GOT3 (cell line): ENCODE results near the gene FRMD6.
"Not testable (repeated sequence)": the region's sequence is repeated elsewhere in the genome, so short reads cannot be mapped to it uniquely, and the experiment has no call there.

Experiments used
- DNase-seq: peaks from one replicate; lab custom pipeline; 2025; ENCODE audit warnings: mixed read lengths; lab: John Stamatoyannopoulos, UW

Gene FRMD6

GRCh38 chr14:51630987-51631386, 20.7 kb upstream of the FRMD6 start:
- no peak for DNase-seq

- not testable (repeated sequence) for DNase-seq
These were observed 18.4 kb upstream of the FRMD6 start for GRCh38 chr14:51633298-51633697.

DNA sequence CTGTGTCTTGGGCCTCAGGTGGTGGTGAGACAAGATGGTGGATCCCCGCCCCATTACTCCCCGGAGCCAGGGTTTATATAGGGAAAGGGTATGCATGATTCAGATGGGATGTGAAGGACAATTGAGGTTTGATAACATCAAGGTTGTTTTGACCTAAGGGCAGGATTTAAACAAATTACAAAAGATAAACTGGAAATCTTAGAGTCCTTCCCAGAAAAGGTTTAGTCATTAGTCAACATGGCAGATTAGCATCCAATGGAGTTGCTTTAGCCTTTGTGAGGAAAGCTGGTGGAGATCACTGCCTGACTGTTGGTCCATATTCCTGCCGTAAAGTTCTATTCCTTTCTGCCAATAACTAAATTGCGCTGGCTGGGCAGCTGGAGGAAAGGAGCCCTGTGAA, 15.6 kb upstream of the FRMD6 start:
- no peak for DNase-seq

DNA sequence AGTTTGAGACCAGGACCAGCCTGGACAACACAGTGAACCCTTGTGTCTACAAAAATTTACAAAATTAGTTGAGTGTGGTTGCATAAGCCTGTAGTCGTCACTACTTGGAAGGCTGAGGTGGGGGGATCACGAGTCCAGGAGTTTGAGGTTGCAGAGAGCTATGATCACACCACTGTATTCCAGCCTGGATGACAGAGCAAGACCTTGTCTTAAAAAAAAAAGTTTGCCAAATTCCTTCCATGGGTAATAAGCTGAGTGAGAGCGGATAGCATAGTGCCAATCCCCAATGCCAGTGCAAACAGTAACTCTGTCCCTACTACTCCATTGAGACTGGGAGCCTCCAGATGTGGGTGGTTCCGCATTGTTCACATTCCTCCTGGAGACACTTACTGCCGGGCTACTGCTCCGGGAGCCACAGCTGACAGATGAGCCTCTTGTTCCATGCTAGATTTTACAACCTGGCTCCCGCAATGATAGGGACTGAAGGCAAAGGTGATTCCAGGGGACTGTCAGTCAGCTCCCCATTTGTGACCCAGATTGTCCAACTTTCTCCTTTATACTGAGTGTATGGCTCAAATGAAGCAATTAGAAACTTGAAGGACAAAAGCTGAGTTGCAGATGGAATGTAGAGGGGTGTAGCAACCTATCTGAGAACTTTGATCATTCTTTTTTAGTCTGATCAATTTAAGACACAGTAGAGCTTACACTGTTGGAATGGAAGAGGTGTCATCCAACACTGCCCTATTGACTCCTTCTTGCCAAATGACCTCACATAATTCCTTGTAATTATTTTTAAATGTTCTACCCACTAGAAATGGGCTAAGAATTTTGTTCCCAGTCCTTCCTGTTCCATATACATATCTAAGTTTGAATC, 13.4 kb upstream of the FRMD6 start:
- DNase-seq, result no peak

DNA sequence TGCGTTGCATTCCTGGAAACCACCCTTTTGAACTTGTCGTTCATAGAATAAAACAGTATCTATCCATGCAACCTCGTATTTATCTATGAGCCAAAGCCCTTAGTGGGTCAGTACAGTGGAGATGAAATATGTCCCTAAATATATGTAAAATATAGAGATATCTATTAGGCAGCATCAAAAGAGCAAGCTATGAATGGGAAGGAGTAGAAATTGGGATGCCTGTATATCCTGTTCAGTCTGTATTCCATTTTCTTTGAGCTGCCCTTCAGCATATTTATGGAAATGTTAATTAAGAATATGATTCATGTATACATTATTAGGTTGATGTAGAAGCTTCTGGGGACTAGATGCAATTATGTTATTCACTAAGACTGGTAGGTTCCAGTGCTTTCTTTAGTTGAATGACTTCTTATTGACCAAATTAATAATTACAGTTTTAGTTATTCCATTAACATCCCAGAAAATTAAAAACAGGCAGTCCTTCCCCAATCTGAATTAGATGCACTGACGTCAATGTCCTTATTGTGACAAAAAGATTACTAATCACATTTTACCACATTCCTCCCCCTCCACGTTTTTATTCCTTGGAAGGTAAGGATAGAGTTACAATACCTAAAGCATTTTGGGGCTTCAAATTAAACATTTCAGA, 11.9 kb upstream of the FRMD6 start:
- no peak for DNase-seq

GRCh38 chr14:51643140-51643539, 8.6 kb upstream of the FRMD6 start:
- no peak for DNase-seq

DNA sequence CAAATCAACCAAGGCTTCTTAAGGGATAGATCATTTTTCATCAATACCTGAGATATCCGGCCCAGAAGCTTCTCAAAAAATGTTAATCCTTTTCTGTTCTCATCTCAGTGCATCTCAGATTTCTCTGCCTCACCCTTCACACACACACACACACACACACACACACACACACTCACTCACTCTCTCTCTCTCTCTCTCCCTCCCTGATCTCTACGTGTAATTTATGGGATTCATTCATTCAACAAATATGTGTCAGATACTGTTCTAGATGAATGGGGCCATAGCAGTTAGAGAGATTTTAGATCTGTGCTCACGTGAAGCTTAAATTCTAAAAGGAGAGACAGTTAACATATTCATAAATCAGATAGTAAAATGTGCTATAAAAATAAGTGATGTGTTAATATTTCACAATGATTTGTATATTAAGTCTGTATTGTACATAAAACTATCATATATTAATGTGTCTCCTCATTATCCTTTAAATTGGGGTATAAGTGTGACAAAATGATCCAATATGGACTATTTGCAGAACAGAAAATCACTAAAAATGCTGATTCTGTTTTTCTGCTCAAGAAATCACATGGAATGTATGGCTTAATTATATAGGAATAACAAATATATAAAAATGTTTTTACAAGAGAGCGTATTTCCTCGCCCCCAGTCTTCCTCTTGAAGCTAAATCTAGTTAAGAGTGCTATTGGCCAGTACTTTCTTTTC, 7.3 kb upstream of the FRMD6 start:
- no peak for DNase-seq

DNA sequence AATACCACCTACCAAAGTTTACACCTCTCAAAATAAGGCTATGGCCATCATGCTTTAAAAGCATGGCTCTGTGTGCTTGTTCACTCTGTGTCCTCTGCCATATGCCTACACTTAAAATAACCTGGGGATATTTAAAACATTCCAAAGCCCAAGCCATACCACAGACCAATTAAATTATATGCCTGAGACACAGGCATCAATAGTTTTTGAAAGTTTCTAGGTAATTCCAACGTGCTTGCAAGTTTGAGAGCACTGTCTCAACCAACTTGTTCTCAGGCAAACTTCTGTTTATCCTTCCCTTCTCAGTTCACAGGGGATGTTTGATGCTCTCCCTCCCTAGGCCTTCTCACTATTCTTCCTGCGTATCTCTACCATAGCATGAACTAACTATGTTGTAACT, 3.4 kb upstream of the FRMD6 start:
- DNase-seq, result no peak

- no peak for DNase-seq
These were observed 858 bp upstream of the FRMD6 start for GRCh38 chr14:51650716-51651387.

DNA sequence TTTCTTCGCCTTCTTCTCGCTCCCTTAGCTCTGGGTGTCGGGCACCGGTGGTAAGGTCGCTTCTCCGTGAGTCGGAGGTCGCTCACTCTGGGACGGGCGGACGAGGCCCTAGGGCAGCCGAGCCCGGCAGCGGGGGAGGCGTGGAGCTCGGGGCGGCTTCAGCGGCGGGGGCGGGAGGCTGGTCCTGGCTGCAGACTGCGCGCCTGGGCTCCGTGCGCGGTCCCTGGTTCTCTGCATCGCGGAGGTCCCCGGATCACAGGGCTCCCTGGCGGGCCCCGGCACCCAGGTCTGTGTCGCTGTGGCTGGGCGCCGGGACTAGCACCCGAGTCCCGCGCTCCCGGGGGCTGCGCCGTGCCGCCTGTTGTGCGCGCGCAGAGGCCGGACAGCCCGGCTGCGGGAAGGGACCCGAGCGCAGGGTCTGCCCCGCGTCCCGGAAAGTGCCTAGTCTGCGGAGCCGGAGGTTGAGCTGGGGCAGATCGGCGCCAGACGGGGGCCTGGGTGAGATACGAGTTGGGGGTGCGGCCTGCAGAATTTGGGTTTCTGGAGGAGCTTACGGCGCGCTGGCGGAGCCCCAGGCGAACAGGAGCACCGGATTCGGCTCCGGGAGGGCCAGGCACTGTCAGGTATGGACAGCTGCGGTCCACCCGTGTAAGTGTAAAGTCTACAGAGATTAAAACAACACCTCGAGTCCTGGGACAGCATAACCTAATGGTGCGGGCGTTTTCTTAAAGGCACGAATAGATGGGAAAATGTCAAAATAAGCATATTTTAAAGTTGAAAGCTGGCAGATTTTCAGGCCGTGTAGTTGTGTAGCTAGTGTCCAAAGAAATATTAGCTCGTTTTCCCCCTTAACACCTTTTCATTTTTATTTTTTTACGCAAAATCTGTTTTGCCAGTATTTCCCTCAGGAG, 713 bp downstream of the FRMD6 start:
- DNase-seq, result no peak

DNA sequence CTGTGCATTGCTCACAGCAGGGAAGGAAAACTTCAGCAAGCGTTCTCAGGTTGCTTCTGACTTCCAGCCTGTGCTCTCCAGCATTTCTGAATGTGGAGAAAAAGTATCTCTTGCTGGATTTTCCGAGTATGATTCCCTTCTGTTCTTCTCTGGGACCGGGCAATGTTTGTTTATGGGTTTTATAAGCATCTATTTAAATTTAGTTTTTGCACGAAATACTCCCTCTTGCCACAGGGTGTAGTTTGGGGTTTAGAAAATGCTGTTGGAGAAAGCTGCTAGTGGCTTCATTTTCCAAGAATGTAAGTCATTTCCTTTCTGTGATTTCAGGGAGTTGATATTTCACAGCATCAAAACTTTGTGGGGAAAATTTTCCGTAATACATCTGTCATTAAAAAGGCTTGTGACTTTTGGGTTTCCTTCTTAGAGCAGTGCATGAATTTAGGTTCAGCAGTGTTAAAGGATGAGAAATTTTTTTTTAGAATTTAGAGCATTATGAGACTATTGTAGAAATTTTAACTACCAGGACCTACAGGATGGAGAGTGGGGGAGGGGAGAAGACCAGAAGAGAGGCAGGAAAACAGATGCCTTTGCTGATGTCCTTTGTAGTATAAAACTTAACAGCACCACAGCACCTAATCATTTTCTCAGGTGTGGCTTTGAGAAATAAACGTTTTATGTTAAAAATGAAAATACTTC, 1.5 kb downstream of the FRMD6 start:
- no peak for DNase-seq

DNA sequence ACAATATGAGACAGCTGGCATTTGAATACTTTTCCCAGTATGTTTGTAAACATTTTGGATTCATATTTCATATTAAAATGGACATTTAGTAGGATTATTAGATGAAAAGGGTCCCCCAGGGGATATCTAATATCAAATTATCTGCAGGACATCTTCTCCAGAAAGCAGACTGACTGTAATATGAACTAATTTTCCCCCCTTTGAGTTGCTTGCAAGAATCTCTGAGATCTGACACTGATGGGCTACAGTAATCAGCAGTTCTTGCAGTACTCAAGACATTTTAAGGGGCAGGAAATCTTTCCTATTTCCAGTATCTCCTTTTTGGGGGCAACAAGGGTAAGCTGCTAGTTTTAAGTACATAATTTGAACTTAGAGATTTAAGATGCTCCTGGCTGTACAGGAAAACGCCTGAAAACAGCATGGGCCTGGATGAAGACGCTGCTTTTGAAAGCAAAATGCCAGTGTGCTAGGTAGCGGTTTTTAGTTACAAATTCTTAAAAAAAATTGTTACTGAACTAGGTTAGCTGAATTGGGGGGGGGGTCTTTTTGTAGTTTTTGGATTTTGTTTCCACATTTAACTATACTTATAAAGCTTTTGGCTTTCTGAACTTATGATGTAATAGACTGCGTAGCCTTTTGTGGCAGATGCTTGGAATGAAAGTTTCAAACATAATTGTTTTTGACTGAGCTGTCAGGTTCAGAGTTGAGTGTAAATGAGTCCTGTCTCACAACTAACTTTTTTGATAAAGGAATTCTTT, 2.2 kb downstream of the FRMD6 start:
- no peak for DNase-seq

- no peak for DNase-seq
These were observed 2.8 kb downstream of the FRMD6 start for GRCh38 chr14:51654533-51654845.

GRCh38 chr14:51657762-51658161, 6.1 kb downstream of the FRMD6 start:
- no peak for DNase-seq

GRCh38 chr14:51658441-51659173, 6.9 kb downstream of the FRMD6 start:
- DNase-seq, result no peak

DNA sequence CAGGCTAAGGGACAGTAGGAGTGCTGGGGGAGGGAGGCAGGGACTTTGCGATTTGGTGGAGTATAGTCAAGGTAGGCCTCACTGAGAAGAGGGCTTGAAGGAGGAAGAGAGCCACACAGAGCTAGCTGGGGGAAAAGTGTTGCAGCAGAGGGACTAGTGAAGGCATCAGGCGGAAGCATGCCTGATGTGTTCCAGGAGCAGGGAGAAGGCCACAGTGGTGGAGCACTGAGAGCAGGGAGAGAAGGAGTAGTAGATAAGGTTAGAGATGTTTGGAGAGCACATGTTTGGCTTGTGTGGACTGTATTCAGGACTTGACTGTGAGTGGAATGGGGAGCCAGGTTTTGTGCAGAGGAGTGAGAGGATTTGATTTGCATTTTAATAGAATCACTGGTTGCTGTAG, 9.0 kb downstream of the FRMD6 start:
- DNase-seq, result no peak

GRCh38 chr14:51661504-51661903, 9.8 kb downstream of the FRMD6 start:
- DNase-seq, result no peak

DNA sequence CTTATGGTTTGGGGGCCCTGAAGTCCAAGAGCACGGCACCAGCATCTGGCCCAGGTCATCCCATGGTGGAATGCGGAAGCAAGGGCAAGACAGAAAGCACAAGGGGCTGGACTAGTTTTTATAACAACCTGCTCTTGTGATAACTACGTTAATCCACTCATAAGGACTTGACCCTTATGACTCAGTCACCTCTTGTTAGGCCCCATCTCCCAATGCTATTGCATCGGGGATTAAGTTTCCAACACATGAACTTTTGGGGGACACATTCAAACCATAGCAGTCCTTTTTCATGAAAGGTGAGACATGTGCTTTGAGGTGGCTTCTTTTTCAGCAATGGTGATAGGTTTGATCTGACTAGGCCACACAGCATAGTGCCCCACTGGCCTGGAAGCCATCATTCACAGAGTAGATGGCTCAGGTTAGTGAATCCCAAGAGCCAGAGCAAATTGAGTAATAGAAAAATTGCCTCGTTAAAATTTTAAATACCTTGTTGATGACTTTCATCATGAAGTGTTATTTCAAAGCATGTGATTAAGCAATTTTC, 12.1 kb downstream of the FRMD6 start:
- no peak for DNase-seq

- DNase-seq, result no peak
These were observed 14.4 kb downstream of the FRMD6 start for GRCh38 chr14:51666070-51666469.
